ACC112 (cell line): ENCODE measurements around the gene SAMM50.

Experiments
- H2AFZ ChIP-seq: fragments of 200-600 bp; sonication (generic); one replicate; pipeline ENCODE4 v1.6.0; 2017; ENCODE audit warnings: antibody characterized with exemption, low read length; ENCODE audit not compliant: unreplicated experiment
- H3K27ac ChIP-seq: fragments of 200-600 bp; sonication (generic); 2 replicates; pipeline ENCODE4 v1.5.1; 2014; ENCODE audit warnings: low read depth, mild to moderate bottlenecking, antibody characterized with exemption, low read length, moderate library complexity
- H3K27me3 ChIP-seq: fragments of 200-600 bp; sonication (generic); 2 replicates; pipeline ENCODE4 v1.6.1; 2014; ENCODE audit warnings: mild to moderate bottlenecking, antibody characterized with exemption, low read length, moderate library complexity, mixed read lengths; ENCODE audit not compliant: insufficient read depth
- H3K36me3 ChIP-seq: fragments of 200-600 bp; sonication (generic); 2 replicates; pipeline ENCODE4 v1.6.1; 2016; ENCODE audit warnings: mild to moderate bottlenecking, antibody characterized with exemption, low read length, moderate library complexity, mixed read lengths; ENCODE audit not compliant: insufficient read depth
- H3K4me1 ChIP-seq: fragments of 200-600 bp; sonication (generic); one replicate; pipeline ENCODE4 v1.6.1; 2016; ENCODE audit warnings: low read length, mixed read lengths; ENCODE audit not compliant: insufficient read depth, unreplicated experiment, control insufficient read depth
- H3K4me3 ChIP-seq: fragments of 200-600 bp; sonication (generic); 2 replicates; pipeline ENCODE4 v1.5.1; 2014; ENCODE audit warnings: mild to moderate bottlenecking, low read depth, low read length
- H3K79me2 ChIP-seq: fragments of 200-600 bp; sonication (generic); one replicate; pipeline ENCODE4 v1.6.0; 2016; ENCODE audit warnings: low read length; ENCODE audit not compliant: control insufficient read depth, unreplicated experiment, insufficient read depth

The SAMM50 gene

DNA sequence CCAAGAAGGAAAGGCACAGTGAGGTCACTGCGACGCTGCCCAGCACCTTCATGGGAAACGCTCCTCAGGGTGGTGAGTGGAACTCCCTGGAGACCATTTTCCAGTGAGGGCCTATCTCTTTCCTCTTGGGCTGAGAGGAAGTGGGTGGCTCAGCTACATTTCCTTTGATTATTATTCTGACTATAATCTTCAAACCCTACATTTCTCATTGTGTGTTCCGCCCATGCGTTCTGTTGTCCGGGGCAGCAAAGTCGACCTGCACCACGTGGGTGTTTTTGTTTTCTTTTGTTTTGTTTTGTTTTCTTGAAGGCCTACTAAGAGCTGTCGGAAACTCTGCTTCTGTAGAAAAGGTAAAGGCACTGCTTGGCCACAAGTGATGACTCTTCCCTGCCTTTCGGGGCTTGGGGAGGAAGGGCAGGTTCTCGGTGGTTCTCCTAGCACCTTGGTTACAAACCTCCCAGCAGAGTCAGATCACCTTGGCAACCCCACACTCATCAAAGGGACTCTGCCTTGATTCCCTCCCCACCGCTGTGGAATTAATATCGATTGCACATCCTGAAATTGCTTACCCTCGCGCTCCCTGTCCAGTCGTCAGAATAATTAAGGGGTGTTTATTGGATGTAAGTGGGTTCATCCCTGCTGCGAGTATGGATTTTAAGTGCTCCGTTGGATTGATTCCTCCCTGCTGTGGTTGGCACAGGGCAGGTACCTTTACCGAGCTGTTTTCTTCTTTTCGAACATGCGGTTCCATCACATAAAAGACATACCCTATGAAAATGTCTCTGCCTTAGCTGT is 76.1 kb downstream of the SAMM50 start:
- Histone ChIP-seq H3K79me2 (peaks cover 8% of the 10 kb centered on the region), H3K27ac (no peak overlapping the region), H3K4me3 (no peak overlapping the region), H3K27me3 (no peaks in the 10 kb centered on the region), H2AFZ (no peak overlapping the region), H3K4me1 (no peaks in the 10 kb centered on the region), H3K36me3 (no peaks in the 10 kb centered on the region)

DNA sequence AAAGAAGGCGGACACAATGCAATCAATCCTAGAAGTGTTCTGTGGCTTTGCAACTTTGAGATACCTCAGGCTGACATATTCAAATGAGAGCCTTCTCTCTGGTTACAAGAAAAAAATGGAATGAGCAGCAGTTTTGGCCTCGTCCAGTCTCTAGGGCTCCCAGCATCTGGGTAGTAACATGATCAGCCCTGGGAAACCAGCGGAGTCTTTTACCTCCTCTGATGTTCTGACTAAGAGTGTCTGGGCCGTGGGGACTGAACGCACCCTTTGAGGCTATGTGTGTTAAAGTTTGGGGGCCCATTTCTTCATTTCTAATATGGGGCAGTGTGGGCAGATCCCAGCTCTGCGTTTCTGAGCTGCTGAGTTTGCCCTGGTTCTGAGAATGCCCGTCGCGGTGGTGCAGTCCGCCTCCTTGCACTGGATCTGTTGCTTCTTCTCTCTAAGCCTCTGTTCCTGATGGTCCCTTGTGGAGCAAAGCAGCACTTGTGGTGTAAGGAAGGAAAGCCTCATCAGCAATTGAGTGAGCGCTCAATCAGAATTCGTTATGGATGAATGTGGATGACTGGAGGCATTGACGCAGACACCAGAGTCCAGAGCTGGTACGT is 77.0 kb downstream of the SAMM50 start:
- Histone ChIP-seq H3K27ac (no peak overlapping the region), H3K4me3 (no peak overlapping the region), H3K4me1 (peaks cover 2% of the 10 kb centered on the region), H2AFZ (no peak overlapping the region), H3K36me3 (no peaks in the 10 kb centered on the region), H3K79me2 (peaks cover 5% of the 10 kb centered on the region), H3K27me3 (no peaks in the 10 kb centered on the region)

DNA sequence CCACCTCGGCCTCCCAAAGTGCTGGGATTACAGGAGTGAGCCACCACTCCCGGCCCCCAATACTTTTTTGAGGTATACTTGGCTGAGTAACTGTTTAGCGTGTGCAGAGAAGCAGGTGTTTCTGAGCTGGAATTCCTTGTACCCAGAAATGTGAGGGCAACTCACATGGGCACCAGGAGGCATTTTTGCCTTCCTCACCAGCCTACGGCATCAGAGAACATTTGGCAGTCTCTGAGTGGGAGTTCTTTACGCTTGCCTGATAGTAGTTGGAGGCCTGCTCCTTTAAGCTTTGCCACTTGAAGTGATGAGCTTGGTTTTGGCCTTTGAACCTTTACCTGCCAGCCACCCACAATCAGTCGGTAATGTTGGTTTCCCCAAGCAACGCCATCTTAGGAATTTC is 78.0 kb downstream of the SAMM50 start:
- Histone ChIP-seq H3K36me3 (no peaks in the 10 kb centered on the region), H2AFZ (no peak overlapping the region), H3K79me2 (peaks cover 3% of the 10 kb centered on the region), H3K27me3 (no peaks in the 10 kb centered on the region), H3K27ac (no peak overlapping the region), H3K4me3 (no peak overlapping the region), H3K4me1 (peaks cover 10% of the 10 kb centered on the region)

DNA sequence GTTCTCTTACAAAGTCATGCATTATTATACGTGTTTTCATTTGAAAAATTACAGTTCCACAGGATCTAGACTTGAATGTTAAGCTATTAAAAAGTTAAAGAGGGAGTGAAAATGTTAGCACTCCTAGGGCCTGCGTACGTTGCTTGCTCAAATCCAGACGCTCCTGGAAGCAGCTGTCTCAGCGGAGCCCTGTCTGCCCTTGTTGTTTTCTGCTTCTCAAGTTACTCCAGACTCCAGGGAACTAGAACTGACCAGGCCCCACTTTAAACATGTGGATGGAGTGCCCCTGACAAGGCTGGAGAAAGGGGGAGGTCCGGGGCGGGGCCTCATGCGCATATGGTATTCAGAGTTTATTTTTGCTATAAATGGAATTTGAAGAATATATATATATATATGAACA is 78.5 kb downstream of the SAMM50 start:
- Histone ChIP-seq H3K4me1 (peaks cover 10% of the 10 kb centered on the region), H3K36me3 (no peaks in the 10 kb centered on the region), H3K79me2 (no peaks in the 10 kb centered on the region), H2AFZ (no peak overlapping the region), H3K27me3 (no peaks in the 10 kb centered on the region), H3K4me3 (no peak overlapping the region), H3K27ac (no peak overlapping the region)

DNA sequence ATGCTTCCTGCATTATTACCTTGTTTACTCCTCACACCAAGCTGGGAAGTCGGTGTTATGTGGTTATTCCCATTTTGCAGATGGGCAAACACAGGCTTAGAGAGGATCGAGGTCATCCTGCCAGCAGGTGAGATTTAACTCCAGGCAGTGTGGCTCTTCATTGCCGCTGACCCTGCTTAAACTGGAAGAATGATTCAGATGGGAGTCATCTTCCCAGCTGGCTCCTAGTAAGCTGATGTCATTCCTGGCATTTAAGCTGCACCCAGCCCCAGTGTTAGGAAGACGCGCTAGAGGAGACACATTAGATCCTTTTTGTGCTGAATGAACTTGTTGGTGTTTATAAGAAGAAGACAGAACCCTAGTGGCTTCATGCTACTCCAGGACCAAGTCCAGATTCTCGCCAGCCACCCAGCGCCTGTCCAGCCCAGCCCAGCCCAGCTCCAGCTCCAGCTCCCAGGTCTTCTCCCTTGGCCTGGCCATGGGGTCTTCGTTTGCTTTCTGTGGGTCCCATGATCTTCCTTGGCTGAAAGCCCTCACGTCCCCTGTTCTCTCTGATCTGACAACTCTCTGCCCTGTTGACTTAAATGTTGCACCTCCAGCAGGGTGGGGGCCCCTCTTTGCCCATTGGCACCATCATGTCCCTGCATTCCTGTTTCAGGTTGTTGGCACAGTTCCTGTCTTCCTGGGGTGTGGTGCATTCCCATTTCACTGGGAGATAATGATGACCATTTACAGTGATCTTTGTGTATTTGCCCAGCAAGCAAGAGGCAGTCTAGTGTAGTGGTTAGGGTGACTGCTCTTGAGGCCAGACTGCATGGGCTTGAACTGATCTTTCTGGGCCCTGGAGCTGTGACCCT is 82.5 kb downstream of the SAMM50 start:
- Histone ChIP-seq H3K27me3 (no peaks in the 10 kb centered on the region), H3K36me3 (no peaks in the 10 kb centered on the region), H3K79me2 (no peaks in the 10 kb centered on the region), H2AFZ (no peak overlapping the region), H3K4me3 (peak overlapping the region; percentile 31; the same call in 1 of the 2 replicates), H3K4me1 (peaks cover 10% of the 10 kb centered on the region), H3K27ac (peak overlapping the region; percentile 52; the same call in 1 of the 2 replicates)

DNA sequence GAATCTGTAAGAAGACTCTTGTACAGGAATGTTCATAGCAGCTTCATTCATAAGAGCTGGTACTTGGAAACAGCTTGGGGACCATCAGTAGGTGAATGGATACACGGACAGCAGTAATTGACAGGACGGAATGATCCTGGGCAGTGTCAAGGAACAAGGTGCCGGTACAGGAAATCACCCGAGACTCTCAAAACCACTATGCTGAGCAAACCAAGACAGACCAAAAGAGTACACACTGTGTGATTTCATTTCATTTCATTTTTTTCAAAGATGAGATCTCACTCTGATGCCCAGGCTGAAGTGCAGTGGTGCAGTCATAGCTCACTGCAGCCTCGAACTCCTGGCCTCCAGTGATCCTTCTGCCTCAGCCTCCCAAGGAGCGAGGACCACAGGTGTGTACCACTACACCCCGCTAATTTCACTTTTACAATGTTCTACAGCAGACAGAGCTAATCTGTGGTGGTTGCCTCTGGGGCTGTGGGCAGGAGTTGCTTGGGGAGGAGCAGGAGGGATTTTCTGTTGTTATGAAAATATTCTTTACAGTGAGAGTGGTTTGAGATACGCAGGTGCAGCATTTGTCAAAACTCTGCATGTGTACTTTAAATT is 84.4 kb downstream of the SAMM50 start:
- H3K4me3 ChIP-seq, result no peak overlapping the region
- peaks cover 10% of the 10 kb centered on the region for H3K4me1 ChIP-seq
- no peaks in the 10 kb centered on the region for H3K36me3 ChIP-seq
- H3K27me3 ChIP-seq, result no peaks in the 10 kb centered on the region
- no peak overlapping the region for H3K27ac ChIP-seq
- H2AFZ ChIP-seq, result no peak overlapping the region
- H3K79me2 ChIP-seq, result peaks cover 2% of the 10 kb centered on the region

DNA sequence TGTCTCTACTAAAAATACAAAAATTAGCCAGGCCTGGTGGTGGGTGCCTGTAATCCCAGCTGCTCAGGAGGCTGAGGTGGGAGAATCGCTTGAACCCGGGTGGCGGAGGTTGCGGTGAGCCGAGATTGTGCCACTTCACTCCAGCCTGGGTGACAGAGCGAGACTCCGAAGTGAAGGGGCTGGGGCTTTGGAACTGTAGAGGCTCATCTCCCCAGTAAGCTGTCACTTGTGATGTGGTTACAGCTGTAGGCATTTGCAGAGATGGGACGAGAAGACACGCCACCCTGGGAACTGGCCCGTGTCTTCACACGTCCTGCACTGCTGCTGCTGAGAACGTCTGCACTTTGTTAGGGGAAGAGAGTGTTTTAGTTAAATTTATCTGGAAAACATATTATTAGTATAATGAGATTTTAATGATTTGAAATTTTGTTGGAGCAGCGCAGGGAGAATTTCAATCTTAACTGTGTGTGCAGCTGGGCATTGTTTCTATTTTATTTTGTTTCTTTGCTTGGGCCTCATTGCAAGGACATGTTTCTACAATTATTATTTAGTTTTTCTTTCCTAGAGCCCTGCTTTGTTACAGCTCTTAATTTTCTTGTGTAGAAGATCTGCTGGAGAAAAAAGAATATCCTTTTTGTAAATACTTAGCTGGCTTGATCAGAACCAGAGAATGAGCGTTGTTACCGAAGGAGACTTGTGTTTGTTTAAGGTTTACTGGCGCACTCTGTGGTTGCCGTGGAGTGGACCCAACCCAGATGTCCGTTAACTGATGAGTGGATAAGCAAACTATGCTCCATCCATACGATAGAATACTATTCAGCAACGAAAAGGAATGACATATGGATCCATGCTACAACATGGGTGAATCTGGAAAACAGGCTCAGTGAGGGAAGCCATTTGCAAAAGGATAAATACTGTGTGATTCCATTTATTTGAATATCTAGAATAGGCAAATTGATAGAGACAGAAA is 87.3 kb downstream of the SAMM50 start:
- H3K4me1 ChIP-seq, result peaks cover 10% of the 10 kb centered on the region
- H3K79me2 ChIP-seq, result peaks cover 5% of the 10 kb centered on the region
- no peak overlapping the region for H3K4me3 ChIP-seq
- no peak overlapping the region for H2AFZ ChIP-seq
- H3K27ac ChIP-seq, result no peak overlapping the region
- H3K36me3 ChIP-seq, result no peaks in the 10 kb centered on the region
- no peaks in the 10 kb centered on the region for H3K27me3 ChIP-seq

DNA sequence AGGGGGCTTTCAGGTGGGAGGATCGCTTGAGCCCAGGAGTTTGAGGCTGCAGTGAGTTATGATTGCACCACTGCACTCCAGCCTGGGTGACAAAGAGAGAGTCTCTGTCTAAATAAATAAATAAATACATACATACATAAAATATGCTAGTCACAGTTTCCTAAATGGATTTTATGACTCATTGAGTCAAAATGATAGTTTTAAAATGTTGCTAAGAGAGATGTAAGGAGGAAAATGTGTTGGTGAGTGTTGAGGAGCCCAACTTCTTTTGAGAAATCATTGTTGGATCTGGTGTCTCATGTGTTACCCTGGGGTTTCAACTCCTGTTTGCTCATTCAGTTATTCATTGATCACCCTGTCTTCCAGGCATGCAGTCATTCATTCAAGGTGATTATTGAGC is 89.9 kb downstream of the SAMM50 start:
- Histone ChIP-seq H3K79me2 (peaks cover 5% of the 10 kb centered on the region), H3K27me3 (no peaks in the 10 kb centered on the region)

More for the DNA sequence above, 89.9 kb downstream of the SAMM50 start:
- Histone ChIP-seq H3K4me1 (peaks cover 4% of the 10 kb centered on the region), H3K36me3 (no peaks in the 10 kb centered on the region), H2AFZ (no peak overlapping the region), H3K4me3 (no peak overlapping the region), H3K27ac (peak overlapping the region; percentile 66)
